Peyer's patch (tissue), 4 donors: ENCODE measurements around the gene SPAG7. TPM values are rescaled to one million over a fixed set of nuclear protein-coding genes. Genes with fewer than 3 reads are reported as not detected.
A peak's percentile ranks its signal among the peaks of the same experiment; 100 is the strongest.

Experiments
- DNase-seq, 3 donors: peaks; one replicate each; pipeline ENCODE4 v3.0.0-alpha.2; 2017 to 2019
- H3K27ac ChIP-seq, 4 donors: fragments of 200-600 bp; sonication (generic); one replicate each; pipeline ENCODE4 v1.5.1; 2016 to 2019
- H3K27me3 ChIP-seq, 2 donors: fragments of 200-600 bp; sonication (generic); one replicate each; pipeline ENCODE4 v1.5.1; 2019
- H3K36me3 ChIP-seq, 3 donors: fragments of 200-600 bp; sonication (generic); one replicate each; pipeline ENCODE4 v1.5.1; 2016 to 2019
- H3K4me1 ChIP-seq, 4 donors: fragments of 200-600 bp; sonication (generic); one replicate each; pipeline ENCODE4 v1.5.1; 2016 to 2019
- H3K4me3 ChIP-seq, 4 donors: fragments of 200-600 bp; sonication (generic); 1 replicate in 3 of 4; 2 replicates in 1 of 4; pipeline ENCODE4 v1.5.1; 2016 to 2019; ENCODE audit warnings: mild to moderate bottlenecking in 1 of 4
- H3K9me3 ChIP-seq, 4 donors: fragments of 200-600 bp; sonication (generic); one replicate each; pipeline ENCODE4 v1.5.1; 2016 to 2019; ENCODE audit warnings: mild to moderate bottlenecking in 1 of 4
- CTCF ChIP-seq, 6 experiments: fragments of 450-650 bp in 4 of 6; fragments of 200-600 bp in 2 of 6; sonication (generic) in 1 of 6; IDR thresholded peaks; one replicate each; pipeline ENCODE4 v1.5.1; 2017 to 2019; ENCODE audit warnings: antibody characterized with exemption in 6 of 6, mild to moderate bottlenecking in 3 of 6, moderate library complexity in 1 of 6
- POLR2A ChIP-seq, 2 donors: fragments of 450-650 bp; IDR thresholded peaks; one replicate each; pipeline ENCODE4 v1.5.1; 2017; ENCODE audit warnings: antibody characterized with exemption in 2 of 2, mild to moderate bottlenecking in 2 of 2, moderate library complexity in 2 of 2
- total RNA-seq, 4 donors: library from RNA; depleted of rRNA; stranded (reverse); fragments of >200 nt; gene quantifications; one replicate each; pipeline ENCODE4 v1.1.0, GENCODE V29; 2016

Gene SPAG7
- total RNA-seq, 4 donors from 2014 or later: 34.2 to 85.0 (median 48.9) TPM

- H3K4me1 ChIP-seq: peaks cover 0 to 64% (median 34%) of the 10 kb centered on the region in 4 donors
- DNase-seq: peak in 2 of 3 donors; percentile 68 to 86
- H3K27me3 ChIP-seq: no peaks in the 10 kb centered on the region
- H3K36me3 ChIP-seq: peaks cover 0 to 58% (median 0%) of the 10 kb centered on the region in 3 donors
- TF ChIP-seq POLR2A (IDR thresholded peaks at IDR 0.05) (no peak), CTCF (IDR thresholded peaks at IDR 0.05) (no peak)
- no peaks in the 10 kb centered on the region for H3K9me3 ChIP-seq
- H3K27ac ChIP-seq: peak overlapping the region; percentile 85 to 97 (median 96)
- peak overlapping the region; percentile 62 to 89 (median 78) for H3K4me3 ChIP-seq
Measured at GRCh38 chr17:4940555-4941318, 26.9 kb downstream of the SPAG7 start.

GRCh38 chr17:4939796-4940554 is 27.6 kb downstream of the SPAG7 start, which contains the start of the genes RNF167 and SLC25A11:
Gene RNF167 (plus strand): TSS chr17:4940268. CDS start chr17:4940910, 642 bp downstream.
Gene SLC25A11 (minus strand): TSS chr17:4940046. CDS start chr17:4939910, 136 bp downstream.
- Histone ChIP-seq H3K4me1 (peaks cover 0 to 57% (median 27%) of the 10 kb centered on the region in 4 donors), H3K36me3 (peaks cover 0 to 51% (median 0%) of the 10 kb centered on the region in 3 donors)
- peak; percentile 95 to 98 (median 96) for DNase-seq

GRCh38 chr17:4939546-4939795 is 28.1 kb downstream of the SPAG7 start:
- no peak for DNase-seq
- H3K27ac ChIP-seq: peak overlapping the region; percentile 85 to 97 (median 96)
- no peak for TF ChIP-seq CTCF (IDR thresholded peaks at IDR 0.05)
- no peak for TF ChIP-seq POLR2A (IDR thresholded peaks at IDR 0.05)
- H3K36me3 ChIP-seq: peaks cover 0 to 46% (median 0%) of the 10 kb centered on the region in 3 donors
- H3K9me3 ChIP-seq: no peaks in the 10 kb centered on the region
- H3K27me3 ChIP-seq: no peaks in the 10 kb centered on the region
- peaks cover 0 to 56% (median 23%) of the 10 kb centered on the region in 4 donors for H3K4me1 ChIP-seq
- peak overlapping the region; percentile 62 to 89 (median 78) for H3K4me3 ChIP-seq

More at GRCh38 chr17:4939796-4940554, 27.6 kb downstream of the SPAG7 start, which contains the start of the genes RNF167 and SLC25A11:
- H3K27me3 ChIP-seq: no peaks in the 10 kb centered on the region
- H3K9me3 ChIP-seq: no peaks in the 10 kb centered on the region
- peak; percentile 73 to 83 for TF ChIP-seq POLR2A (IDR thresholded peaks at IDR 0.05)
- peak in 2 of 6 experiments; percentile 2 to 15 for TF ChIP-seq CTCF (IDR thresholded peaks at IDR 0.05)
- H3K27ac ChIP-seq: peak within 1 kb of the TSS; percentile 85 to 97 (median 96)
- H3K4me3 ChIP-seq: peak within 1 kb of the TSS; percentile 62 to 89 (median 78)

- H3K27me3 ChIP-seq: no peaks in the 10 kb centered on the region
- peak overlapping the region; percentile 62 to 89 (median 78) for H3K4me3 ChIP-seq
- no peak for TF ChIP-seq CTCF (IDR thresholded peaks at IDR 0.05)
- no peak for TF ChIP-seq POLR2A (IDR thresholded peaks at IDR 0.05)
- no peak for DNase-seq
- no peaks in the 10 kb centered on the region for H3K9me3 ChIP-seq
- H3K36me3 ChIP-seq: peaks cover 0 to 42% (median 0%) of the 10 kb centered on the region in 3 donors
- peak overlapping the region; percentile 85 to 97 (median 96) for H3K27ac ChIP-seq
- H3K4me1 ChIP-seq: peaks cover 0 to 57% (median 25%) of the 10 kb centered on the region in 4 donors
Measured at GRCh38 chr17:4938688-4939545, 28.7 kb downstream of the SPAG7 start.

- no peak overlapping the region for H3K27ac ChIP-seq
- peaks cover 0 to 50% (median 23%) of the 10 kb centered on the region in 4 donors for H3K4me1 ChIP-seq
- H3K36me3 ChIP-seq: peaks cover 0 to 33% (median 0%) of the 10 kb centered on the region in 3 donors
- no peak overlapping the region for H3K4me3 ChIP-seq
- no peaks in the 10 kb centered on the region for H3K9me3 ChIP-seq
- no peaks in the 10 kb centered on the region for H3K27me3 ChIP-seq
- no peak for TF ChIP-seq POLR2A (IDR thresholded peaks at IDR 0.05)
- TF ChIP-seq CTCF (IDR thresholded peaks at IDR 0.05): no peak
- no peak for DNase-seq
Measured at GRCh38 chr17:4938069-4938491, 29.5 kb downstream of the SPAG7 start.
